ENCODE measurements around the gene RNASEH2B. TPM values are rescaled to one million over a fixed set of nuclear protein-coding genes. Genes with fewer than 3 reads are reported as not detected.
A peak's percentile ranks its signal among the peaks of the same experiment; 100 is the strongest.

Gene RNASEH2B
- total RNA-seq, 1 donor from 2014 or later = 46.5 TPM

GRCh38 chr13:50974268-50974667, 64.7 kb downstream of the RNASEH2B start:
- no peaks in the 10 kb centered on the region for H3K27me3 ChIP-seq
- ATAC-seq = no peak
- DNase-seq = no peak
- H3K4me1 ChIP-seq = peaks cover 5% of the 10 kb centered on the region
- H3K27ac ChIP-seq = no peak overlapping the region
- intact Hi-C loops (cut with DNase I) = no loop called here
- H3K36me3 ChIP-seq = peaks cover 11% of the 10 kb centered on the region
- H3K9me3 ChIP-seq = no peaks in the 10 kb centered on the region
- no peak overlapping the region for H3K4me3 ChIP-seq
- no peak for TF ChIP-seq CTCF (IDR thresholded peaks at IDR 0.05)

DNA sequence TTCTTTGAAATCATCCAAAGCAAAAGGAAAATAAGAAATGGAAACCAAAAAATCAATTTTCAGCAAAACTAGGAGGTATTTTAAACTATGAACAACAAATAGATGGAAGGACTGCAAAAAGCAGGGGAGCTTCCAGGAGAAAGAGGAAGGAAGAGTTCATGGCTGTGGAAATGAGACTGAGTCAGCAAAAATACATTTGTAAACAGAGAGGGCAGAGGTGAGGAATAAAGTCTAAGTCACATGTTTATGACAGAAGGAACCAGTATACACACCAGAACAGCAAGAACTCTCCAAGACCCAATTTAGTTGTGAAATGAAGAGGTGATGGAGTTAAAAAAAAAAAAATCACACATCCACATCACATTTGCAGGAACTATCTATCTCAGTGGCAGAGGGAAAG, 69.6 kb downstream of the RNASEH2B start:
- Histone ChIP-seq H3K27me3 (no peaks in the 10 kb centered on the region), H3K4me1 (peaks cover 5% of the 10 kb centered on the region), H3K4me3 (no peak overlapping the region), H3K27ac (no peak overlapping the region), H3K9me3 (no peaks in the 10 kb centered on the region), H3K36me3 (no peaks in the 10 kb centered on the region)
- ATAC-seq (peak; percentile 80), DNase-seq (no peak)
- intact Hi-C loops (cut with DNase I) = no loop called here
- no peak for TF ChIP-seq CTCF (IDR thresholded peaks at IDR 0.05)

- Histone ChIP-seq H3K27me3 (no peaks in the 10 kb centered on the region), H3K36me3 (no peaks in the 10 kb centered on the region), H3K27ac (no peak overlapping the region), H3K9me3 (no peaks in the 10 kb centered on the region), H3K4me1 (peaks cover 5% of the 10 kb centered on the region), H3K4me3 (no peak overlapping the region)
- ATAC-seq (no peak), DNase-seq (no peak)
- intact Hi-C loops (cut with DNase I) = no loop called here
- no peak for TF ChIP-seq CTCF (IDR thresholded peaks at IDR 0.05)
These were observed 72.1 kb downstream of the RNASEH2B start for GRCh38 chr13:50981686-50982085.

GRCh38 chr13:50989476-50989875, 79.9 kb downstream of the RNASEH2B start:
- no peak for ATAC-seq
- no peak overlapping the region for H3K27ac ChIP-seq
- peaks cover 12% of the 10 kb centered on the region for H3K4me1 ChIP-seq
- H3K9me3 ChIP-seq = no peaks in the 10 kb centered on the region
- H3K4me3 ChIP-seq = no peak overlapping the region
- H3K36me3 ChIP-seq = no peaks in the 10 kb centered on the region
- peak; percentile 41 for TF ChIP-seq CTCF (IDR thresholded peaks at IDR 0.05)
- DNase-seq = no peak
- H3K27me3 ChIP-seq = no peaks in the 10 kb centered on the region
- intact Hi-C loops (cut with DNase I) = no loop called here

- Histone ChIP-seq H3K4me1 (peaks cover 12% of the 10 kb centered on the region), H3K27me3 (no peaks in the 10 kb centered on the region), H3K36me3 (no peaks in the 10 kb centered on the region), H3K4me3 (no peak overlapping the region), H3K27ac (no peak overlapping the region), H3K9me3 (no peaks in the 10 kb centered on the region)
- intact Hi-C loops (cut with DNase I) = no loop called here
- ATAC-seq (no peak), DNase-seq (no peak)
- TF ChIP-seq CTCF (IDR thresholded peaks at IDR 0.05) = no peak
These were observed 80.7 kb downstream of the RNASEH2B start for GRCh38 chr13:50990065-50990817.

Measured in upper lobe of right lung (tissue), 1 donor.